Liver (tissue), 9 donors: ENCODE results near the gene TSHZ2. TPM values are rescaled to one million over a fixed set of nuclear protein-coding genes. Genes with fewer than 3 reads are reported as not detected.
"Not testable (repeated sequence)": the region's sequence is repeated elsewhere in the genome, so short reads cannot be mapped to it uniquely, and the experiment has no call there.

Experiments used
- DNase-seq: peaks from one replicate; pipeline ENCODE4 v3.0.0-alpha.2; 2017; ENCODE audit warnings: low spot score
- H3K27ac ChIP-seq, 2 donors: one replicate each; pipeline ENCODE4 v1.7.0; 2013; ENCODE audit warnings: inconsistent platforms in 2 of 2, low read length in 2 of 2, control low read depth in 1 of 2, low read depth in 1 of 2, mild to moderate bottlenecking in 1 of 2
- H3K27me3 ChIP-seq, 4 donors: one replicate each; pipeline versions ENCODE4 v1.6.1 to v1.7.0; 2013; ENCODE audit warnings: low read length in 3 of 4, inconsistent platforms in 1 of 4, mild to moderate bottlenecking in 1 of 4, moderate library complexity in 1 of 4; ENCODE audit not compliant: control insufficient read depth in 4 of 4, insufficient read depth in 4 of 4
- H3K36me3 ChIP-seq, 4 donors: one replicate each; pipeline versions ENCODE4 v1.6.1 to v1.7.0; 2013; ENCODE audit warnings: low read length in 3 of 4, mild to moderate bottlenecking in 3 of 4, low read depth in 1 of 4, moderate library complexity in 1 of 4; ENCODE audit not compliant: control insufficient read depth in 4 of 4, insufficient read depth in 3 of 4
- H3K4me1 ChIP-seq, 4 donors: one replicate each; pipeline versions ENCODE4 v1.6.1 to v1.7.0; 2013; ENCODE audit warnings: low read length in 3 of 4, mild to moderate bottlenecking in 3 of 4, moderate library complexity in 1 of 4; ENCODE audit not compliant: control insufficient read depth in 4 of 4, insufficient read depth in 4 of 4
- H3K4me3 ChIP-seq, 3 donors: one replicate each; pipeline versions ENCODE4 v1.6.1 to v1.7.0; 2013; ENCODE audit warnings: low read length in 3 of 3, control low read depth in 1 of 3, low read depth in 1 of 3, mild to moderate bottlenecking in 1 of 3
- H3K9ac ChIP-seq, 2 donors: one replicate each; pipeline ENCODE4 v1.7.0; 2013; ENCODE audit warnings: low read length in 2 of 2, mild to moderate bottlenecking in 2 of 2, moderate library complexity in 2 of 2, control low read depth in 1 of 2, low read depth in 1 of 2
- H3K9me3 ChIP-seq, 4 donors: one replicate each; pipeline versions ENCODE4 v1.6.1 to v1.7.0; 2013; ENCODE audit warnings: low read length in 3 of 4; ENCODE audit not compliant: control insufficient read depth in 4 of 4
- ATF3 ChIP-seq: IDR thresholded peaks from 2 replicates; pipeline ENCODE4 v1.6.1; 2016; ENCODE audit warnings: antibody characterized with exemption
- CTCF ChIP-seq: fragments of 150-350 bp; IDR thresholded peaks from 2 replicates; pipeline ENCODE4 v1.5.1; 2017; ENCODE audit warnings: improper control_type of control experiment, low read depth, low read length; ENCODE audit not compliant: missing input control
- EGR1 ChIP-seq, 2 donors: IDR thresholded peaks; 2 replicates each; pipeline ENCODE4 v1.6.1; 2016 to 2018; ENCODE audit warnings: antibody characterized with exemption in 2 of 2, low read depth in 2 of 2
- FOXA1 ChIP-seq: IDR thresholded peaks from 2 replicates; pipeline ENCODE4 v1.6.1; 2016; ENCODE audit warnings: antibody characterized with exemption
- FOXA2 ChIP-seq: IDR thresholded peaks from 2 replicates; pipeline ENCODE4 v1.6.1; 2016; ENCODE audit warnings: antibody characterized with exemption
- GABPA ChIP-seq, 2 donors: IDR thresholded peaks in 1 of 2; conservative IDR thresholded peaks in 1 of 2; 2 replicates each; pipeline ENCODE4 v1.6.1; 2016; ENCODE audit warnings: antibody characterized with exemption in 2 of 2, mild to moderate bottlenecking in 1 of 2, moderate library complexity in 1 of 2
- HNF4A ChIP-seq, 2 donors: conservative IDR thresholded peaks; 2 replicates each; pipeline ENCODE4 v1.6.1; 2016; ENCODE audit warnings: antibody characterized with exemption in 2 of 2, mild to moderate bottlenecking in 2 of 2
- HNF4G ChIP-seq: IDR thresholded peaks from 2 replicates; pipeline ENCODE4 v1.6.1; 2016; ENCODE audit warnings: antibody characterized with exemption
- JUND ChIP-seq, 2 donors: IDR thresholded peaks; 2 replicates each; pipeline ENCODE4 v1.6.1; 2016; ENCODE audit warnings: antibody characterized with exemption in 2 of 2
- MAX ChIP-seq: IDR thresholded peaks from 2 replicates; pipeline ENCODE4 v1.6.1; 2016; ENCODE audit warnings: antibody characterized with exemption
- NR2F2 ChIP-seq: IDR thresholded peaks from 2 replicates; pipeline ENCODE4 v1.6.1; 2016; ENCODE audit warnings: antibody characterized with exemption
- RAD21 ChIP-seq, 2 donors: IDR thresholded peaks; 2 replicates each; pipeline ENCODE4 v1.6.1; 2016; ENCODE audit warnings: antibody characterized with exemption in 2 of 2, mild to moderate bottlenecking in 2 of 2
- REST ChIP-seq: IDR thresholded peaks from 2 replicates; pipeline ENCODE4 v1.6.1; 2016; ENCODE audit warnings: antibody characterized with exemption, mild to moderate bottlenecking
- RXRA ChIP-seq, 2 donors: IDR thresholded peaks; 2 replicates each; pipeline ENCODE4 v1.6.1; 2017 to 2018; ENCODE audit warnings: antibody characterized with exemption in 2 of 2, mild to moderate bottlenecking in 1 of 2
- SP1 ChIP-seq: IDR thresholded peaks from 2 replicates; pipeline ENCODE4 v1.6.1; 2018; ENCODE audit warnings: antibody characterized with exemption, mild to moderate bottlenecking
- TAF1 ChIP-seq: conservative IDR thresholded peaks from 2 replicates; pipeline ENCODE4 v1.6.1; 2016; ENCODE audit warnings: antibody characterized with exemption, mild to moderate bottlenecking
- YY1 ChIP-seq: IDR thresholded peaks from 2 replicates; pipeline ENCODE4 v1.6.1; 2016; ENCODE audit warnings: antibody characterized with exemption, mild to moderate bottlenecking
- ZBTB33 ChIP-seq: IDR thresholded peaks from 2 replicates; pipeline ENCODE4 v1.6.1; 2016; ENCODE audit warnings: antibody characterized with exemption
- WGBS: extraction: QIAGEN DNeasy Blood & Tissue Kit; methylation state at CpG from one replicate; pipeline ENCODE4 v1.1.7; 2013; 5-methylcytosine and 5-hydroxymethylcytosine counted together
- polyA plus RNA-seq, 2 donors: library from polyadenylated mRNA; stranded (reverse) in 1 of 2; unstranded in 1 of 2; fragments of 200-250 nt in 1 of 2; fragments of >200 nt in 1 of 2; fragmentation: Nextera tagmentation in 1 of 2; extraction: Ambion mirVana in 1 of 2; gene quantifications; one replicate each; pipeline versions ENCODE4 v1.2.1 to v1.2.3, GENCODE V29; 2013 to 2015
- total RNA-seq, 2 donors: library from RNA; depleted of rRNA; stranded (reverse); fragments of >200 nt; gene quantifications; one replicate each; pipeline ENCODE4 v1.2.3, GENCODE V29; 2014
- donor health status: healthy.
- donor health status: healthy.
- donor health status: healthy.
- donor health status: healthy.
- donor health status: healthy.

Gene TSHZ2
- total and polyA plus RNA-seq, 4 donors: 2.9 to 11.3 (median 7.8) TPM

GRCh38 chr20:52965819-52966218 is 6.3 kb upstream of the TSHZ2 start:
- no peak overlapping the region for H3K4me3 ChIP-seq
- DNase-seq: no peak
- H3K4me1 ChIP-seq: peaks cover 0 to 8% (median 0%) of the 10 kb centered on the region in 4 donors
- no peaks in the 10 kb centered on the region for H3K9me3 ChIP-seq
- no peak overlapping the region for H3K9ac ChIP-seq
- H3K27ac ChIP-seq: no peak overlapping the region
- 90% methylated on average over 2 of the region's 2 CpGs for WGBS
- no peaks in the 10 kb centered on the region for H3K36me3 ChIP-seq
- H3K27me3 ChIP-seq: no peaks in the 10 kb centered on the region
- no peak for TF ChIP-seq EGR1 (IDR thresholded peaks at IDR 0.05; ENCODE audit: low read depth in 2 of 2)
- no peak for TF ChIP-seq GABPA (IDR thresholded peaks at IDR 0.05 in 1 of 2, conservative IDR thresholded peaks at IDR 0.05 in 1 of 2)
- no peak for TF ChIP-seq YY1
- TF ChIP-seq ZBTB33: no peak
- TF ChIP-seq SP1: no peak
- TF ChIP-seq MAX: no peak
- TF ChIP-seq NR2F2: no peak
- no peak for TF ChIP-seq FOXA2
- TF ChIP-seq HNF4G: no peak
- TF ChIP-seq FOXA1: no peak
- TF ChIP-seq CTCF: no peak
- no peak for TF ChIP-seq RXRA (IDR thresholded peaks at IDR 0.05)
- TF ChIP-seq ATF3: no peak
- TF ChIP-seq HNF4A (conservative IDR thresholded peaks at IDR 0.05): no peak
- TF ChIP-seq JUND (IDR thresholded peaks at IDR 0.05): no peak
- TF ChIP-seq TAF1: no peak
- TF ChIP-seq RAD21 (IDR thresholded peaks at IDR 0.05): no peak
- no peak for TF ChIP-seq REST

- not testable (repeated sequence) for H3K9ac ChIP-seq, H3K27me3 ChIP-seq, H3K4me3 ChIP-seq, H3K36me3 ChIP-seq, H3K4me1 ChIP-seq, H3K27ac ChIP-seq, DNase-seq, H3K9me3 ChIP-seq
Measured at GRCh38 chr20:52966543-52966942, 5.6 kb upstream of the TSHZ2 start.
